AG09319 (cell line): ENCODE measurements around the gene SARM1.
A peak's percentile ranks its signal among the peaks of the same experiment; 100 is the strongest.

Source experiments
- DNase-seq: peaks from one replicate; pipeline ENCODE4 v3.0.0-alpha.2; 2010; ENCODE audit warnings: low read depth; ENCODE audit errors: extremely low read depth
- TF ChIP-seq, protein P1 (sequence below): IDR thresholded peaks from 2 replicates; pipeline ENCODE4 v1.5.1; 2011; ENCODE audit warnings: low read depth, mild to moderate bottlenecking, inconsistent platforms, low read length, moderate library complexity

The SARM1 gene

DNA sequence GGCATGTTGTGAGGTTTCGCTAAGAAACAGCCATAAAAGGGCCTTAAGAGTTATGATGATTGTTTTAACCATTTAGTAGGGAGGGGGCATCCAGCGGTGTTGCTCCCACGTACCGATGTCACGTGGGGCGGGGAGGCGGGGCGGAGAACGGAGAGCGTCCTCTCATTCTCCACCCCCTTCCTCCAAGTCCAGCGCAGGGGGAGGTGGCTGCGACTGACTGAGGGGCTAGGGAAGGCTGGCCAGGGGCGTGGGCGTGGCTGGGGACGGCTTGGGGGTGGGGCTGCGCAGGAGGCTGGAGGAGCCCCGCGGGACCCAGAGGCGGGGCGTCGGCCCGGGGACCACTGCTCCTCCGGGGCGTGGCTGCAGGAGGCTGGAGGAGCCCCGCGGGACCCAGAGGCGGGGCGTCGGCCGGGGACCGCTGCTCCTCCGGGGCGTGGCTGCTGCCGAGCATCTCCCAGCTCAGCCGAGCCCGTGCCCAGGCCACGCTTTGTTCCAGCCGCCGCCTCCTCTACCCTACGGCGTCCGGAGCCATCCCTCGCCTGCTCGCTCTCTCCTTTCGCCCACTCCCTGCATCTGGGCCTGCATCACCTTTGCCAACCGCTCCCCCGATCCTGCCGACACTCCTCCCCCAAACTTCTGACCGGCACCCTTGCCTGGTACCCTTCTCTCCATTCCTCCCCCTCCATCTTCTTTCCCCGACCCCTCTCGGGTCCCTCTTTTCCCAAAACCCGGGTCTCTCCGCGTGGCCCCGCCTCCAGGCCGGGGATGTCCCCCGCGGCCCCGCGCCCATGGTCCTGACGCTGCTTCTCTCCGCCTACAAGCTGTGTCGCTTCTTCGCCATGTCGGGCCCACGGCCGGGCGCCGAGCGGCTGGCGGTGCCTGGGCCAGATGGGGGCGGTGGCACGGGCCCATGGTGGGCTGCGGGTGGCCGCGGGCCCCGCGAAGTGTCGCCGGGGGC is at the start of gene SARM1:
Gene SARM1 (plus strand): TSS at position 450 of the 958 bp plus-strand sequence. CDS start 339 bp downstream, at position 789.
- TF ChIP-seq, protein P1, sequence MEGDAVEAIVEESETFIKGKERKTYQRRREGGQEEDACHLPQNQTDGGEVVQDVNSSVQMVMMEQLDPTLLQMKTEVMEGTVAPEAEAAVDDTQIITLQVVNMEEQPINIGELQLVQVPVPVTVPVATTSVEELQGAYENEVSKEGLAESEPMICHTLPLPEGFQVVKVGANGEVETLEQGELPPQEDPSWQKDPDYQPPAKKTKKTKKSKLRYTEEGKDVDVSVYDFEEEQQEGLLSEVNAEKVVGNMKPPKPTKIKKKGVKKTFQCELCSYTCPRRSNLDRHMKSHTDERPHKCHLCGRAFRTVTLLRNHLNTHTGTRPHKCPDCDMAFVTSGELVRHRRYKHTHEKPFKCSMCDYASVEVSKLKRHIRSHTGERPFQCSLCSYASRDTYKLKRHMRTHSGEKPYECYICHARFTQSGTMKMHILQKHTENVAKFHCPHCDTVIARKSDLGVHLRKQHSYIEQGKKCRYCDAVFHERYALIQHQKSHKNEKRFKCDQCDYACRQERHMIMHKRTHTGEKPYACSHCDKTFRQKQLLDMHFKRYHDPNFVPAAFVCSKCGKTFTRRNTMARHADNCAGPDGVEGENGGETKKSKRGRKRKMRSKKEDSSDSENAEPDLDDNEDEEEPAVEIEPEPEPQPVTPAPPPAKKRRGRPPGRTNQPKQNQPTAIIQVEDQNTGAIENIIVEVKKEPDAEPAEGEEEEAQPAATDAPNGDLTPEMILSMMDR: no peak
- DNase-seq: peak; percentile 69

- TF ChIP-seq, protein P1: no peak
- no peak for DNase-seq
Observed at GRCh38 chr17:28324267-28324745, 47.2 kb upstream of the SARM1 start.

DNA sequence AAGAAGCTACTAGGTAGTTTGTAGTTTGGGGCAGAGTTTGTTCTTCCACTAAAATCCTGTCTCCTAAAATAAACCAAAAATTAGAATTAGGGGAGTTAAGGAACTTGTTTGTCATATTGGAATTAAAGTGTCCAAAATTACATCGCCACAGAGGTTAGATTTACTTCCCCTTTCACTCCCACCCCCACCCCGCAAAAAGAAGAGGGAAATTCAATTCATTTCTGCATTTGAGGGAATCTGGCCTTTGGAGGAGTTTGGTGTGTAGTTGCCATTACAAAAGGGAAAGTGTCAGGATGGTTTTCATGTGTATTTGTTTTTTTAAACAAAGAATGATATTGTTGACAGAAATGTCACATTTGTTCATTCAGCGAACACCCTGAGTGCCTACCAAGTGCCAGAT is 46.7 kb upstream of the SARM1 start:
- DNase-seq: no peak

DNA sequence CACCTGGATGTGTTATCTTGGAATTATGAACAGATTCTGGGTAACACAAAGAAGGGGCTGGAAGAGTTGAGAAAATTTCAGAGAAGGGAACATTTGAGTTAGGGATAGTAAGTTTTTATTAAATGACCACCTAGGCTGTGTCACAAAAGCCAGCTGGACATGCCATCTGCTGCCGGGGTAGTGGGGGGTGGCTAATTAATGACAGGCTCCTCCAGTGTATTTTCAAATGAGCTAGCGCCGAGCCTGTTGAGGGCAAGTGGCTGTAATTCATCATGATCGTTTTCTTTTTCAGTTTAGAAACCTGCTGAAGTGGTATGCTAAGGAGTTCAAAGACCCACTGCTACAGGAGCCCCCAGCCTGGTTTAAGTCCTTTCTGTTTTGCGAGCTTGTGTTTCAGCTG is 46.3 kb upstream of the SARM1 start:
- DNase-seq: no peak
- TF ChIP-seq, protein P1: no peak

More for the DNA sequence above, 46.7 kb upstream of the SARM1 start:
- TF ChIP-seq, protein P1: no peak

- no peak for DNase-seq
- TF ChIP-seq, protein P1: no peak
Observed at GRCh38 chr17:28326114-28326513, 45.4 kb upstream of the SARM1 start.

GRCh38 chr17:28327031-28327607 is 44.4 kb upstream of the SARM1 start:
- TF ChIP-seq, protein P1: no peak
- DNase-seq: no peak

- TF ChIP-seq, protein P1: no peak; the same call in 1 of the 2 replicates
- no peak for DNase-seq
Observed at GRCh38 chr17:28327709-28328108, 43.8 kb upstream of the SARM1 start.
